Loucy (cell line): Measurements from ENCODE around the gene CYP3A5.

Experiments
- CTCF ChIP-seq: fragments of 200-600 bp; sonication (generic); conservative IDR thresholded peaks from 2 replicates; pipeline ENCODE4 v1.5.1; 2014; ENCODE audit warnings: mild to moderate bottlenecking, antibody characterized with exemption, low read length
- EZH2phosphoT487 ChIP-seq: fragments of 200-600 bp; IDR thresholded peaks from 2 replicates; pipeline ENCODE4 v1.6.1; 2018; ENCODE audit warnings: antibody characterized with exemption, mild to moderate bottlenecking, moderate library complexity, borderline replicate concordance

- no peak for TF ChIP-seq CTCF
- no peak for TF ChIP-seq EZH2phosphoT487
These were observed 28.5 kb downstream of the CYP3A5 start for GRCh38 chr7:99651290-99651689.
